SKM-1 (cell line): ENCODE measurements around the gene IGFBP5.

ENCODE experiments used
- DNase-seq: peaks from one replicate; lab custom pipeline; 2025; ENCODE audit not compliant: unreplicated experiment; lab: John Stamatoyannopoulos, UW

IGFBP5 gene

GRCh38 chr2:216715402-216715974 lies 20.1 kb upstream of the IGFBP5 start:
- no peak for DNase-seq

GRCh38 chr2:216714376-216714775 lies 19.0 kb upstream of the IGFBP5 start:
- no peak for DNase-seq

- DNase-seq: no peak
These were observed 18.5 kb upstream of the IGFBP5 start for GRCh38 chr2:216713691-216714336.

- DNase-seq: no peak
These were observed 16.0 kb upstream of the IGFBP5 start for GRCh38 chr2:216711348-216711747.

- no peak for DNase-seq
These were observed 15.4 kb upstream of the IGFBP5 start for GRCh38 chr2:216710551-216711301.

- DNase-seq: no peak
These were observed 7.4 kb upstream of the IGFBP5 start for GRCh38 chr2:216702756-216703155.

GRCh38 chr2:216701544-216701943 lies 6.2 kb upstream of the IGFBP5 start:
- no peak for DNase-seq

- DNase-seq: no peak
These were observed 5.4 kb upstream of the IGFBP5 start for GRCh38 chr2:216700781-216701180.

GRCh38 chr2:216700088-216700567 lies 4.8 kb upstream of the IGFBP5 start:
- DNase-seq: no peak

GRCh38 chr2:216698895-216699294 lies 3.5 kb upstream of the IGFBP5 start:
- peak; percentile 16 for DNase-seq

GRCh38 chr2:216698293-216698692 lies 2.9 kb upstream of the IGFBP5 start:
- DNase-seq: no peak

- DNase-seq: no peak
These were observed 1.6 kb upstream of the IGFBP5 start for GRCh38 chr2:216696751-216697560.

GRCh38 chr2:216696321-216696720 lies 972 bp upstream of the IGFBP5 start:
- no peak for DNase-seq

GRCh38 chr2:216694826-216695217 lies 527 bp downstream of the IGFBP5 start:
- no peak for DNase-seq

GRCh38 chr2:216694082-216694825 lies 1.1 kb downstream of the IGFBP5 start:
- DNase-seq: no peak

- no peak for DNase-seq
These were observed 1.8 kb downstream of the IGFBP5 start for GRCh38 chr2:216693414-216694080.

GRCh38 chr2:216692636-216693413 lies 2.5 kb downstream of the IGFBP5 start:
- DNase-seq: no peak

GRCh38 chr2:216690853-216691741 lies 4.3 kb downstream of the IGFBP5 start:
- no peak for DNase-seq
